WERI-Rb-1 (cell line): ENCODE measurements around the gene USF1.

Source experiments
- DNase-seq: peaks from one replicate; pipeline ENCODE4 v3.0.0-alpha.2; 2020
- H3K27ac ChIP-seq: fragments of 250-450 bp; sonication (Bioruptor Pico); 2 replicates; pipeline ENCODE4 v1.5.1; 2020; ENCODE audit warnings: mild to moderate bottlenecking, moderate library complexity
- H3K27me3 ChIP-seq: fragments of 250-450 bp; sonication (Bioruptor Pico); 2 replicates; pipeline ENCODE4 v1.5.1; 2021; ENCODE audit warnings: mild to moderate bottlenecking, low read depth, moderate library complexity; ENCODE audit not compliant: insufficient read depth, severe bottlenecking
- H3K36me3 ChIP-seq: fragments of 250-450 bp; sonication (Bioruptor Pico); 2 replicates; pipeline ENCODE4 v1.5.1; 2020; ENCODE audit warnings: mild to moderate bottlenecking, moderate library complexity
- H3K4me3 ChIP-seq: 2 replicates; pipeline ENCODE4 v1.5.1; 2011; ENCODE audit warnings: low read depth, mild to moderate bottlenecking, control low read depth, low read length
- H3K9me3 ChIP-seq: fragments of 250-450 bp; sonication (Bioruptor Pico); 2 replicates; pipeline ENCODE4 v1.5.1; 2021; ENCODE audit warnings: mild to moderate bottlenecking, moderate library complexity; ENCODE audit not compliant: severe bottlenecking
- TF ChIP-seq, protein P1 (sequence below): IDR thresholded peaks from 2 replicates; pipeline ENCODE4 v1.5.1; 2011; ENCODE audit warnings: low read depth, mild to moderate bottlenecking, control low read depth, inconsistent platforms, low read length

USF1 gene

DNA sequence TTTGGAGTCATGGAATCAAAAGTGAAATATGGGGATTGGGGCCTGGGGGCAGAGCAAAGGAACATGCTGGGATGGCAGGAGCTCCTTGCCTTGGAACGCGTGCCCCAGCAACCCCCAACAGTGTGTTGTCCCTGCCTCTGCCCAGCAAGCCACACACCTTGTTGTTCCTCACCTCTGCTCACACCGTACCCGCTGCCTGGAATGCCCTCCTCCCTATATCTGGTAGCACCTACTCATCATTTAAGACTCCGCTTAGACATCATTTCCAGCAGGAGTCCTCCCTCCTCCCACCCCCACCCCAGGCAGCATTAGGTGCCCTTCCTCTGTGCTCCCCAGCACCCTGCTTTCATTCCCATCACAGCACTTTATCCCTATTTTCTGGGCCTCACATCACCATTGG is 35.7 kb upstream of the USF1 start:
- H3K4me3 ChIP-seq: no peak overlapping the region
- H3K36me3 ChIP-seq: no peaks in the 10 kb centered on the region
- TF ChIP-seq, protein P1, sequence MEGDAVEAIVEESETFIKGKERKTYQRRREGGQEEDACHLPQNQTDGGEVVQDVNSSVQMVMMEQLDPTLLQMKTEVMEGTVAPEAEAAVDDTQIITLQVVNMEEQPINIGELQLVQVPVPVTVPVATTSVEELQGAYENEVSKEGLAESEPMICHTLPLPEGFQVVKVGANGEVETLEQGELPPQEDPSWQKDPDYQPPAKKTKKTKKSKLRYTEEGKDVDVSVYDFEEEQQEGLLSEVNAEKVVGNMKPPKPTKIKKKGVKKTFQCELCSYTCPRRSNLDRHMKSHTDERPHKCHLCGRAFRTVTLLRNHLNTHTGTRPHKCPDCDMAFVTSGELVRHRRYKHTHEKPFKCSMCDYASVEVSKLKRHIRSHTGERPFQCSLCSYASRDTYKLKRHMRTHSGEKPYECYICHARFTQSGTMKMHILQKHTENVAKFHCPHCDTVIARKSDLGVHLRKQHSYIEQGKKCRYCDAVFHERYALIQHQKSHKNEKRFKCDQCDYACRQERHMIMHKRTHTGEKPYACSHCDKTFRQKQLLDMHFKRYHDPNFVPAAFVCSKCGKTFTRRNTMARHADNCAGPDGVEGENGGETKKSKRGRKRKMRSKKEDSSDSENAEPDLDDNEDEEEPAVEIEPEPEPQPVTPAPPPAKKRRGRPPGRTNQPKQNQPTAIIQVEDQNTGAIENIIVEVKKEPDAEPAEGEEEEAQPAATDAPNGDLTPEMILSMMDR: no peak
- H3K9me3 ChIP-seq: no peaks in the 10 kb centered on the region
- DNase-seq: no peak
- no peaks in the 10 kb centered on the region for H3K27me3 ChIP-seq
- H3K27ac ChIP-seq: no peak overlapping the region

DNA sequence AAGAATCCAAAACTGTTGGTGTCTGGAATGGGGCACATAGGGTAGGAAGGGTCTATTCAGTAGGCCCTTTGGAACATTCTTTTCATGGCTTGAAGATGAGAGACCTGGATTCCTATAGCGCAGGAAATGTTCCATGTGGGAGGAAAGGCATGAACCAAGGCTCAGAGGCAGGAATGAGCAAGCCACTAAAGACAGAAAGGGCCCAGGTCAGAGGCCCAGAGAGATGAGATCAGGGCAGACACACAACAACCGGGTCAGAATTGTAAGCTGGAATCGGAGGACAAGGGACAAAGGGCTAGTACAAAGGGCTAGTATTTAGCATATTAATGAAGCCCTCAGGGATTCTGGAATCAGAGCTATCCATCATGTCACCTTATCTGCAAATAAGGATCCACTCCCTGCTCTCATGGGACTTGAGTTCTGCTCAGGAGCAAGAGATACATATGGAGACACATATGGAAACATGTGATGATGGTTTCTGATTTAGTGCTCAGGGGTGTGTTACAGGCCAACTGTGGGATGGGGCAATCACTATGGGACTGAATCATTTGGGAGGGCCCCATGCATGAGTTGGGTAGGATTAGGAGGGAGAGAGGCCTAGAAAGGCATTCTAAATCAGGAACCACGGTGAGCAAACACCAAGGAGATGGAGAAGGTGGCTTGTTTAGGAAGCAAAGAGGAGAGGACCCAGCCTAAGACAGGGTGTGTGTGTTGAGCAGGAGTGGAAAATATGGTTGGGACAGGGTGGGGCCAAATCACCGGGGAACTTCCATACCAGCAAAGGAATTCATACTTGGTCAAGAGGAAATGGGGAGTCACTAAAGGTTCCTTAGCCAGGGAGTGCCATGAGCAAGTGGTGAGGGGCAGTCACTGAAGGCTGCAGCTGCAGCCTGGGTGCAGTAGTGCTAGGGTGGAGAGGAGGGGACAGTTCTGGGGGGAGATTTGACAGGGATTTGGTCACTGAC is 34.9 kb upstream of the USF1 start:
- H3K27ac ChIP-seq: no peak overlapping the region
- TF ChIP-seq, protein P1: no peak
- no peak for DNase-seq

DNA sequence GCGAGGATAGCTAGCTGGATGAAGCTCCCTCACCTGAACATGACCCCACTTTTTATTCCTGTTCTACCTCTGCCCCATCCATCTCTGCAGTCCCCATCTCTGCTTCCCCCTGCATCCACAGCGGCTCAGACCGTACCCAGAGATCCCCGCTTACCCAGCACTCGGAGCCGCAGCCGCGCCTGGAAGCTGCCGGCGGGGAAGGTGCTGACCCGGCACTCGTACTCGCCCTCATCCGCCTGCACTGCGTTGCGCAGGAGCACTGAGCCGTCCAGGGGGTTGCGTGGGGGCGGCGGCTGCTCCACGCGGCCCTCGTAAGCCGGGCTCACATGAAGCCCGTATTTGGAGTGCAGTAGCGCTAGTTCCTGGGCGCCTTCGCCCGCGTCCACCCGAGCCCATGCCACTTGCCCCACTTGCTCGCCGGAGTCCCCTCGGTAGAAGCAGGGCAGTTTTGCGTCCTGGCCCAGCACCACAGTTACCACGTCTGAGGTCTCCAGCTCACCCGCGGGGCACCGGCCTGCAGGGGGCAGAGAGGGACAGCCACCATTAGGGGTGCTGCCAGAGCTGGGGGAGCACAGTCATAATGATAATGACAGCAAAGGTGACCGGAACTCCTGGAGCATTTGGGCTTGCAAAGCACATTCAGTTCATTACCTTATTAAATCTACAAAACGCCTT is 33.8 kb upstream of the USF1 start:
- DNase-seq: no peak
- Histone ChIP-seq H3K4me3 (no peak overlapping the region), H3K27me3 (no peaks in the 10 kb centered on the region), H3K27ac (no peak overlapping the region), H3K36me3 (no peaks in the 10 kb centered on the region), H3K9me3 (no peaks in the 10 kb centered on the region)
- TF ChIP-seq, protein P1: peak; percentile 17; the same call in 1 of the 2 replicates

More for the DNA sequence above, 34.9 kb upstream of the USF1 start:
- H3K36me3 ChIP-seq: no peaks in the 10 kb centered on the region
- no peaks in the 10 kb centered on the region for H3K9me3 ChIP-seq
- no peak overlapping the region for H3K4me3 ChIP-seq
- no peaks in the 10 kb centered on the region for H3K27me3 ChIP-seq

DNA sequence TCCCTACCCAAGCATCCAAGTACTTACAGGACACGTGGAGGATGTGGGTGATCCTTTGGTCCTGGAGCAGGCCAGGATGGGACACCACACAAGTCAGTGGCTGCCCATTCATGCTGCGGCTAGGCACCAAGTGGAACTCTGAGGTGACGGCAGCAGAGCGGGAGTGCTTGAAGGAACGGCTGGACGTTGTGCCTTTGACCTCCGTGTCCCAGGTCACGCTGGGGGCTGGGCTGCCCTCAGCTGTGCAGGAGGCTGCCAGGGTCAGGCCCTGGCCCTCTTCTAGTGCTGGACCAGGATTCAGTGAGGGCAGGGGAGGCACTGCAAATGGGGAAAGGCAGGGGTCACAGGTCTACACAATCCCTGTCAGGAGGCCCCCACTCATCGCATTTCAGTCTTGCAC is 31.6 kb upstream of the USF1 start:
- no peak overlapping the region for H3K27ac ChIP-seq
- no peaks in the 10 kb centered on the region for H3K36me3 ChIP-seq
- TF ChIP-seq, protein P1: no peak
- DNase-seq: no peak
- no peak overlapping the region for H3K4me3 ChIP-seq
- H3K9me3 ChIP-seq: no peaks in the 10 kb centered on the region
- H3K27me3 ChIP-seq: no peaks in the 10 kb centered on the region

DNA sequence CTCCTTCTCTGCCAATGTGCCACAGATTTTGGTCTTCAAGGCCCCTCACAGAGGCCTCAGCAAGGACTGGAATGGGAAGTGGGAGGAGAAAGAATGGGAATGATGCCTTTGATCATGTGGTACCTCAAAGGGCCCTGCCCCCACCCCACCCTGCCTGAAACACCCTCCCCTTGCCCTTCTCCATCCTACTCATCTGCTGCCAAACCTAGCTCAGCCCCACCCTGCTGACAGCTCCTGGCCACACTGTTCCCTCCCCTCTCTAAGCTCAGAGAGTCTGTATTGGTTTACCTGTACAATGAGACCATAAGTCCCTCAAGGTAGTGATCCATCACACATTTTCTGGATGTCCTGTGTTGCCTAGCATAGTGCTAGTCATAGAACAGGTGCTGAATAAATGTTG is 30.6 kb upstream of the USF1 start:
- Histone ChIP-seq H3K27me3 (no peaks in the 10 kb centered on the region), H3K4me3 (no peak overlapping the region), H3K27ac (no peak overlapping the region), H3K36me3 (no peaks in the 10 kb centered on the region), H3K9me3 (no peaks in the 10 kb centered on the region)
- no peak for DNase-seq
- TF ChIP-seq, protein P1: no peak
